ENCODE measurements around the gene NABP2.
"Not testable (repeated sequence)": the region's sequence is repeated elsewhere in the genome, so short reads cannot be mapped to it uniquely, and the experiment has no call there.

Gene NABP2

GRCh38 chr12:56244494-56244893 lies 20.4 kb downstream of the NABP2 start:
- no peak for DNase-seq (ENCODE audit: low read depth in 3 of 3)

DNA sequence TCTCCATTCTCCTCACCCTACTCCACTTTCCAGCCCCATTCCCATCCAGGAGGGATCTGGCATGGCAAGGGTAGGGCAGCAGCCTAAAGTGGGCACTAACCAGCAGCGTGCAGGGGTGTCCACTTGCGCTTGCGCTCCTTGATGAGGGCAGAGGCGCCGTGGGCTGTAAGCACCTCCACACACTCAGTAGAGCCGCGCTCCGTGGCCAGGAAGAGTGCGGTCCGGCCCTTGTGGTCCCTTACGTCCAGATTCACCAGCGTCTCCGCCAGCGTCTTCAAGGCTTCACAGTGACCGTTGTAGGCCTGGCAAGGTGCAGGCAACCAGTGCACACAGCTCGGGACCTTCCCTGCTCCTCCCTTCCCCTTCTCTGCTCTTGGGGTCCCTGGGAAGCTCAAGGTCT lies 23.8 kb downstream of the NABP2 start:
- DNase-seq (ENCODE audit: low read depth in 3 of 3), result no peak

DNA sequence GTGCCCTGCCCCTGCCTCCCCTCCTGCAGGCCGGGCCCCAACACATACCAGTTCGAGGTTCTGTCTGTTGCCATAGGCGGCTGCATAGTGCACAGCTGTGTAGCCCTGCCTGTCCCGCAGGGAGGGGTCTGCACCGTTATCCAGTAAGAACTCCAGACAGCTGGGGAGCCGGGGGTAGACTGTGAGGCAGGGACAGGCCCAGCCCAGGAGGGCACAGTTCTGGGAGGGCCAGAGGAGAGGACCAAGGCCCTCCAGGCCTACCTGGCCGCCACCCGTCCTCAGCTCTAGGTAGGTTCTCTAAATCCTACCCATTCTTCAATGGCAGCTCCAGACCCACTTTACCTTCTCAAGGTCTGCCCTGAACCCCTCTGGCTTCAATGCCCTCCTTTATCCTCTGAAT lies 24.6 kb downstream of the NABP2 start:
- no peak for DNase-seq (ENCODE audit: low read depth in 3 of 3)

DNA sequence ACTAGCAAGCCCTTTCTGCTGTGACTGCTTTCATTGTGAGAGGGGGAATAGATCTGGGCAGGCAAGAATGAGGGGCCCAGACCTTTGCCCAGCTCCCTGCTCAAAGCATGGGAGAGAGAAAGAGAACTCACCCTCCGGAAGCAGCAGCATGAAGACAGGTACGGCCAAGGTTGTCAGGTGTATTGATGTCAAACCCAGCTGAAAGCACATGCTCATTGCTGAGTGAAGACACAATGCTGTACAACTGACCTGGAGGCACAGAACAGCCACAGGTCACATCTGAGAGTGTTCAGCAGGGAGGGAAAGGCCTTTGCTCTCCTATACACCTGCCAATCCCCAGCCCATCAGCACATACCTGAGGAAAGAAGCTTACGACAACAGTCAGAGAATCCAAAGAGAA lies 28.5 kb downstream of the NABP2 start:
- DNase-seq (ENCODE audit: low read depth in 3 of 3), result no peak

DNA sequence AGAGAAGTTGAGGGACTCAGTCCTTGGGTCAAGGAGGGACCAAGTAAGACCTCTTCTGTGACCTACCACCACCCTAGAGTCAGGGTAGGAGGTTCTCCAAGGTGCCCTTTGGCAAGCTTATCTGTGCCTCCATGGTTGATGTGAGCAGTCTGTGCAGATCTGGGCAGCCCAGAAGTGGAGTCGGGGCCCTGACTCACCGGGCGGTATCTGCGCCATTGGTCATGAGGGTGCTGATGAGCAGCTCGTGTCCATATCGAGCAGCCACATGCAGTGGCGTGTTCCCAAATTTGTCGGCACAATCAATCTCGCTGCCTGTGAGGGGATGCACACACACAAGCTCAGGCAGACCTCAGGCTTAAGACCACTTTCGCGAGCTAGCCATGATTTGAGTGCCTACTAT lies 28.9 kb downstream of the NABP2 start:
- DNase-seq (ENCODE audit: low read depth in 3 of 3), result no peak

GRCh38 chr12:56255671-56256070 lies 31.5 kb downstream of the NABP2 start:
- no peak for DNase-seq (ENCODE audit: low read depth in 3 of 3)

- DNase-seq (ENCODE audit: low read depth in 3 of 3), result no peak
These were observed 32.3 kb downstream of the NABP2 start for GRCh38 chr12:56256326-56256960.

GRCh38 chr12:56257071-56257470 lies 32.9 kb downstream of the NABP2 start:
- no peak for DNase-seq (ENCODE audit: low read depth in 3 of 3)

- no peak for DNase-seq (ENCODE audit: low read depth in 3 of 3)
These were observed 33.4 kb downstream of the NABP2 start for GRCh38 chr12:56257491-56258067.

GRCh38 chr12:56258068-56258819 lies 34.1 kb downstream of the NABP2 start, which contains the start of gene ANKRD52:
ANKRD52 (minus strand) TSS chr12:56258384; CDS start chr12:56258269, 115 bp downstream.
- peak; percentile 55 to 82 (median 61) for DNase-seq (ENCODE audit: low read depth in 3 of 3)

GRCh38 chr12:56258820-56259183 lies 34.7 kb downstream of the NABP2 start:
- DNase-seq (ENCODE audit: low read depth in 3 of 3), result no peak

GRCh38 chr12:56260380-56260779 lies 36.2 kb downstream of the NABP2 start:
- no peak for DNase-seq (ENCODE audit: low read depth in 3 of 3)

- no peak for DNase-seq (ENCODE audit: low read depth in 3 of 3)
These were observed 36.8 kb downstream of the NABP2 start for GRCh38 chr12:56260921-56261320.

DNA sequence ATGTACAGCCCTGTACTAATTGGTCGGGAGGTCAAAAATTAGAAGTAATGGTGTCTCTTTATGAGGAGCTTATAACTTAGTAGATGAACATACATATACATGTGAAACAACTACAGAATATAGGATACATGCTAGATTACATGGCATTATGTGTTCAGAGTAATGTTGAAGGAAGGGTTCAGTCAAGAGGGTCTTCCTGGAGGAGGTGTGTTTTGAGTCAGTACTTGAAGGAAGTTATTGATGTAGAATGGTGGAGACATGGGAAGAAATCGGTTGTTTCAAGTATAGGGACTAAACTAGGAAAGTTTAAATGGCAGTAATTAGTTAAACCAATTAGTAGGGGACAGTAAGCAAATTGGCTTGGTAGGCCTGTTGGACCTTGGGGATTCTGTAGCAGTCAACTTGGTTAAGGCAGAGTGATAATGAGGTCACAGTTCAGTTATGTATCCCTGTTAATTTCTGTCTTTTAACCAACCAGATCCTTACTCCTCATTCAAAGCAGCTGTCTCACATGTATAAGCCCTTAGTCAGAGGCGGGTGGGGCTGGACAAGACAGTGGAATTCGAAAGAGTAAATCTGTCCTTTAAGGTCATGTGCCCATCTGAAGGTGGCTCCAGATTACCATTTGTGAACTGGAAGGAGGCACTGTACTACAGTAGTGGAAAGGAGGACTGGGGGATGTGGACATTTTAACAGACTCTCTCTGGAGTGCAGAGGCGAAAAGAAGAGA lies 37.5 kb downstream of the NABP2 start:
- no peak for DNase-seq (ENCODE audit: low read depth in 3 of 3)

- DNase-seq (ENCODE audit: low read depth in 3 of 3), result not testable (repeated sequence)
These were observed 38.8 kb downstream of the NABP2 start for GRCh38 chr12:56262955-56263354.

DNA sequence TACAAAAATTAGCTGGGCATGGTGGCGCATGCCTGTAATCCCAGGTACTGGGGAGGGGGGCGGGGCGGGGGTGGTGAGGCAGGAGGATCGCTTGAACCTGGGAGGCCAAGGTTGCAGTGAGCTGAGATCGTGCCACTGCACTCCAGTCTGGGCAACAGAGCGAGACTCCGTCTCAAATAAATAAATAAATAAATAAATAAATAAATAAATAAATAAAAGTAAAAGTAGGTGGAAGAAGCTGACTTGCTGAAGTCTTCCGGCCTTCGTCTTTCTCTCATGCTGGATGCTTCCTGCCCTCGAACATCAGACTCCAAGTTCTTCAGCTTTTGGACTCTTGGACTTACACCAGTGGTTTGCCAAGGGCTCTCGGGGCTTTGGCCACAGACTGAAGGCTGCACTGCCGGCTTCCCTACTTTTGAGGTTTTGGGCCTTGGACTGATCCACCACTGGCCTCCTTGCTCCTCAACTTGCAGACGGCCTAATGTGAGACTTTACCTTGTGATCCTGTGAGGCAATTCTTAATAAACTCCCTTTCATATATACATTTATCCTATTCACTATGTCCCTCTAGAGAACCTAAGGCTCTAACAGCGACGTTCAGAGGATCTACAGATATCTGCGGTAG lies 42.0 kb downstream of the NABP2 start:
- not testable (repeated sequence) for DNase-seq (ENCODE audit: low read depth in 3 of 3)

DNA sequence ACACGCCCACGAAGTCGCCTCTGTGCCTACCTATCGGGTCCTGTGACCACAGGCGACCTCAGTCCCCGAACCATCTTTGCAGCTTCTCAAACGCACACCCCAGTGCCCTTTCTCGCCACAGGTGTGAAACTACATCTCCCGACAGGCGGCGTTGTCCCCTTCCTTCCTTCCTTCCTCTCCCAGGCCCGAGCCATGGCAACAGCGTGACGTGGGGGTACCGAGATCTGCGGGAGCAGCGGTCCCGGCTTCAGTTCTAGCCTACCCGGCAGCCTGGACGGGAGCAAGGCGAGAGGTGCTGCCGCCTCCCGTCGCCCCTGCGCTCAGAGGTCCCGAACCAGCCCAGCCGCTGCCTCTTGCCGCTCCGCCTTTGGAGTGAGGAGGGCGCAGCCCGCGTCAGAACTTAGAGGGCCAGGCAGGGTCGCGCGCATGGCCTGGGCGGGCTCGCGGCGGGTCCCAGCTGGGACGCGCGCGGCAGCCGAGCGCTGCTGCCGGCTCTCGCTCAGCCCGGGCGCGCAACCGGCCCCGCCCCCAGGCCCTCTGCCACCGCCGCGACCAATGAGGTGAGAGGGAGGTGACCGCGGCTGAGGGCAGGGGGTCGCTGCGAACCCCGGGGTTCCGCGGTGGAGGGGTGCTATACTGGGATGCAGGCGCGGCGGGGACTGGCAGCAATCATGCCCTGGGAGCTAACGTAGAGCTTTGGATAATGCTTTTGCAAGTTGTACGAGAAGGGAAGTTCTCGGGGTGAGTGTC lies 42.7 kb downstream of the NABP2 start, which contains the start of gene COQ10A:
Gene COQ10A (plus strand): TSS at position 250 of the 750 bp plus-strand sequence. CDS start 177 bp downstream, at position 427.
- DNase-seq (ENCODE audit: low read depth in 3 of 3), result peak; percentile 66 to 74 (median 72)

DNA sequence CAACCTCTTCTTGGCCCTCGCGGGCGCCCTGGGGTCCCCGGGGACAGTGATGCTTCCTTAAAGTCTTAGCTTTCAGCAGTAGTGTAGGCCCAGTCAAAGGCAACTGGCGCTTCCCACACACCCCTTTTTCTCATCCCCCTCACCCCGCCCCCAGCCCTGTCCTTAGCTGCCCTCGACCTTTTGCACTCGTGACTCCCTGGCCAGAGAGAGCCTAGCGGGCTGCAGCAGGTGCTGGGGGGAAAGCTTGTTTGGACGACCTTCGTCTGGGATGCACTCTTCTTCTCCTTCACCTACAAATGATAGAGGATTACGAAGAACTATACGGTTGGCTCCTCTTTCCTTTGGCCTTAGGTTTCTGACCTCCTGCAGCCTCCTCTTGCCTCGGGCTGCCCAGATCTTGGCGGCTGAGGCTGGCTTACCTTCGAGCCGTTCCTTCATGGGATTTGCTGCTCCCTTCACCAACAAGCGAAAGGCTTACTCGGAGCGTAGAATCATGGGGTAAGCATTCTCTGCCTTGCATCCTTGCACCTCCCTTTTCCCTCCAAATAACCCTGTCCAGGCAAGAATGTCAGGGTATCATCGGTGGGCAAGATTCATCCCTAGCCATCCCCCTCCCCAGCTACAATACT lies 43.4 kb downstream of the NABP2 start:
- DNase-seq (ENCODE audit: low read depth in 3 of 3), result no peak

DNA sequence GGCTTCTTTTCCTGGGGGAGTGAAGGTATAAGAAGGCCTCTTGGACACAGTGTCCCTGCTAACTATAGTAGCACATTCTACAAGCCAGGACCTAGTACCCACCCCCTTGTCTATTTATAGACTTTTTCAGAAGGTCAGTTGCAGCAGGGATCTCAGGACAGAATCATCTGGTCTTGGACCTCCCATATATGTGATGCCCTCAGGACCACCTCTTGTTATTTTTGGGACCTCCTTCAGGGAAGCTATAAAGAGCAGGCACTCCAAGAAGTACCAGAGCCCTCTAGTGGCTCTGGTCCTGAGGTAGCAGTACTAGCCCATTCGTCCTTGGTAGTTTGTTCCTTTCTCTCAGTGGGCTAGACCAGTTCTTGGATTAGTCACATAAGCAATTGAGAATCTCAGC lies 46.9 kb downstream of the NABP2 start:
- no peak for DNase-seq (ENCODE audit: low read depth in 3 of 3)

DNA sequence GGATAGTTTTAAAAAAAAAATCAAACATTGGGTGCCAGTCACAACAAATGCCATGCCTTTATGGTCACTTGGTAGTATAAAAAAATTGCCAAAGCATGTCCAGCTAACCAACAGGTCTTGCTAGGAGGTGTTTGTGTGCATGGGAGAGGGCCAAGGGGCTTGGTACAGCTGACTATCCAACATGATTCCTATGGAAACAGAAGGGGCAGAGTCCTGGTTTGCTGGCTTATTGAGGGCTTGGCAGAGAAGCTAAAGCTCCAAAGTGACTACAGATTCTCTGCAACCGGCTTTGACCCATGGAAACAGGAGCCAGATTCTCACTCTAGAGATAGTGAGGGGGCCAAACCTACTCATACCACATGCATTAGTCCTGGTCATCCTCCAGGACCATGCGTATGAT lies 48.3 kb downstream of the NABP2 start:
- not testable (repeated sequence) for DNase-seq (ENCODE audit: low read depth in 3 of 3)

DNA sequence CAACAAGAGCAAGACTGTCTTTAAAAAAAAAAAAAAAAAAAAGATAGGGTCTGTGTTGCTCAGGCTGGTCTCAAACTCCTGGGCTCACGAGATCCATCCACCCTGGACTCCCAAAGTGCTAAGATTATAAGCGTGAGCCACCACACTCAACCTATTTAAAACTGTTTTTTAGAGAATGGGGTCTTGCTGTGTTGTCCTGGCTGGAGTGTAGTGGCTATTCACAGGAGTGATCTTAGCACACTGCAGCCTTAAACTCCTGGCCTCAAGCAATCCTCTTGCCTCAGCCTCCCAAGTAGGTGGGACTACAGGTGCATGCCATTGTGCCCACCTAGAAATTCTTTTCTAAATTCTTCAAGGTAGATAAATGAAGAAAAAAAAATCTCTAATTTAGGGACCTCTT lies 50.2 kb downstream of the NABP2 start:
- DNase-seq (ENCODE audit: low read depth in 3 of 3), result no peak

Data from stimulated activated CD4-positive, alpha-beta T cell treated with anti-CD3 and anti-CD28 coated beads, TNF-alpha, amount 100 ng/mL, for 48 hours (primary cell).